Muscle layer of colon (tissue), 2 donors: ENCODE measurements around the gene MAEA.

Experiments
- H3K27ac ChIP-seq: one replicate; pipeline ENCODE4 v1.7.0; 2013; ENCODE audit warnings: low read depth, mild to moderate bottlenecking, low read length, moderate library complexity
- H3K27me3 ChIP-seq, 2 donors: one replicate each; pipeline ENCODE4 v1.7.0; 2013; ENCODE audit warnings: low read length in 2 of 2, mild to moderate bottlenecking in 2 of 2; ENCODE audit not compliant: insufficient read depth in 2 of 2, control insufficient read depth in 1 of 2
- H3K36me3 ChIP-seq: one replicate; pipeline ENCODE4 v1.7.0; 2013; ENCODE audit warnings: mild to moderate bottlenecking, low read length; ENCODE audit not compliant: insufficient read depth
- H3K4me1 ChIP-seq: one replicate; pipeline ENCODE4 v1.7.0; 2013; ENCODE audit warnings: mild to moderate bottlenecking, low read length; ENCODE audit not compliant: insufficient read depth
- H3K4me3 ChIP-seq, 2 donors: one replicate each; pipeline ENCODE4 v1.7.0; 2013; ENCODE audit warnings: low read length in 2 of 2, low read depth in 1 of 2, mild to moderate bottlenecking in 1 of 2, moderate library complexity in 1 of 2
- H3K9ac ChIP-seq: one replicate; pipeline ENCODE4 v1.7.0; 2013; ENCODE audit warnings: low read length
- H3K9me3 ChIP-seq: one replicate; pipeline ENCODE4 v1.7.0; 2013; ENCODE audit warnings: mild to moderate bottlenecking, low read length
- donor health status: abdominal sarcoma.
- donor health status: Adenocarcinoma of cecum.

Gene MAEA

GRCh38 chr4:1347410-1347864, 57.7 kb downstream of the MAEA start:
- Histone ChIP-seq H3K9ac (peak overlapping the region; percentile 98), H3K9me3 (no peaks in the 10 kb centered on the region), H3K27ac (peak overlapping the region; percentile 97), H3K4me1 (peaks cover 22% of the 10 kb centered on the region), H3K4me3 (peak overlapping the region; percentile 57 to 84), H3K27me3 (no peaks in the 10 kb centered on the region), H3K36me3 (peaks cover 14% of the 10 kb centered on the region)

GRCh38 chr4:1348014-1348513, 58.4 kb downstream of the MAEA start:
- peak overlapping the region; percentile 97 for H3K27ac ChIP-seq
- H3K27me3 ChIP-seq: no peaks in the 10 kb centered on the region
- H3K9ac ChIP-seq: peak overlapping the region; percentile 98
- peak overlapping the region; percentile 57 to 84 for H3K4me3 ChIP-seq
- no peaks in the 10 kb centered on the region for H3K9me3 ChIP-seq
- peaks cover 22% of the 10 kb centered on the region for H3K4me1 ChIP-seq
- H3K36me3 ChIP-seq: peaks cover 19% of the 10 kb centered on the region

GRCh38 chr4:1348746-1349145, 59.1 kb downstream of the MAEA start:
- Histone ChIP-seq H3K36me3 (peaks cover 20% of the 10 kb centered on the region), H3K4me1 (peaks cover 22% of the 10 kb centered on the region), H3K4me3 (no peak overlapping the region), H3K27ac (peak overlapping the region; percentile 97), H3K27me3 (no peaks in the 10 kb centered on the region), H3K9ac (no peak overlapping the region), H3K9me3 (no peaks in the 10 kb centered on the region)

GRCh38 chr4:1349359-1350168, 59.9 kb downstream of the MAEA start:
- Histone ChIP-seq H3K9me3 (no peaks in the 10 kb centered on the region), H3K36me3 (peaks cover 22% of the 10 kb centered on the region), H3K4me1 (peaks cover 22% of the 10 kb centered on the region), H3K27me3 (no peaks in the 10 kb centered on the region), H3K27ac (no peak overlapping the region), H3K4me3 (no peak overlapping the region), H3K9ac (no peak overlapping the region)

DNA sequence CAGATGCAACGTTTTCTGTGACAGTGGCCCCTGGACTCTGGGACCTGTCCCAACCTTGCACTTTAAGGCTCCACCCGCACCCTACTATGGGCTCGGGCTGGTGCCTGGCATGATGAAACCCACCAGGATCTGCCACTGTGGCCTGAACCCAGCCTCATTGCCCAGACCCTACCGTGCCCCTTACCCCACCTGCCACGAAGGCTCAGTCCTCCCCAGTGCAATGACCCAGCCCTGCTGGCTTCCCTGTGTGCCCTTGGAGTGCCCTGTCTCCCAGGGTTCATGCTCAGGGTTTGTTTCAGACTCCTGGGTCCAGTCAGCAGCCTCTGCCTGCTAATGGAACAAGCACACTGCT, 60.5 kb downstream of the MAEA start:
- Histone ChIP-seq H3K9me3 (no peaks in the 10 kb centered on the region), H3K27me3 (no peaks in the 10 kb centered on the region), H3K27ac (no peak overlapping the region), H3K4me3 (no peak overlapping the region), H3K9ac (no peak overlapping the region), H3K36me3 (peaks cover 24% of the 10 kb centered on the region), H3K4me1 (peaks cover 17% of the 10 kb centered on the region)

- H3K27ac ChIP-seq: no peak overlapping the region
Measured at GRCh38 chr4:1351854-1352566, 62.3 kb downstream of the MAEA start.

GRCh38 chr4:1352567-1352900, 62.8 kb downstream of the MAEA start:
- H3K27ac ChIP-seq: no peak overlapping the region
- H3K4me3 ChIP-seq: no peak overlapping the region
- H3K9ac ChIP-seq: no peak overlapping the region
- peaks cover 29% of the 10 kb centered on the region for H3K36me3 ChIP-seq
- peaks cover 17% of the 10 kb centered on the region for H3K4me1 ChIP-seq
- H3K27me3 ChIP-seq: no peaks in the 10 kb centered on the region
- H3K9me3 ChIP-seq: no peaks in the 10 kb centered on the region

More at GRCh38 chr4:1351854-1352566, 62.3 kb downstream of the MAEA start:
- H3K9me3 ChIP-seq: no peaks in the 10 kb centered on the region
- no peak overlapping the region for H3K9ac ChIP-seq
- peaks cover 17% of the 10 kb centered on the region for H3K4me1 ChIP-seq
- peaks cover 29% of the 10 kb centered on the region for H3K36me3 ChIP-seq
- H3K4me3 ChIP-seq: no peak overlapping the region
- H3K27me3 ChIP-seq: no peaks in the 10 kb centered on the region

DNA sequence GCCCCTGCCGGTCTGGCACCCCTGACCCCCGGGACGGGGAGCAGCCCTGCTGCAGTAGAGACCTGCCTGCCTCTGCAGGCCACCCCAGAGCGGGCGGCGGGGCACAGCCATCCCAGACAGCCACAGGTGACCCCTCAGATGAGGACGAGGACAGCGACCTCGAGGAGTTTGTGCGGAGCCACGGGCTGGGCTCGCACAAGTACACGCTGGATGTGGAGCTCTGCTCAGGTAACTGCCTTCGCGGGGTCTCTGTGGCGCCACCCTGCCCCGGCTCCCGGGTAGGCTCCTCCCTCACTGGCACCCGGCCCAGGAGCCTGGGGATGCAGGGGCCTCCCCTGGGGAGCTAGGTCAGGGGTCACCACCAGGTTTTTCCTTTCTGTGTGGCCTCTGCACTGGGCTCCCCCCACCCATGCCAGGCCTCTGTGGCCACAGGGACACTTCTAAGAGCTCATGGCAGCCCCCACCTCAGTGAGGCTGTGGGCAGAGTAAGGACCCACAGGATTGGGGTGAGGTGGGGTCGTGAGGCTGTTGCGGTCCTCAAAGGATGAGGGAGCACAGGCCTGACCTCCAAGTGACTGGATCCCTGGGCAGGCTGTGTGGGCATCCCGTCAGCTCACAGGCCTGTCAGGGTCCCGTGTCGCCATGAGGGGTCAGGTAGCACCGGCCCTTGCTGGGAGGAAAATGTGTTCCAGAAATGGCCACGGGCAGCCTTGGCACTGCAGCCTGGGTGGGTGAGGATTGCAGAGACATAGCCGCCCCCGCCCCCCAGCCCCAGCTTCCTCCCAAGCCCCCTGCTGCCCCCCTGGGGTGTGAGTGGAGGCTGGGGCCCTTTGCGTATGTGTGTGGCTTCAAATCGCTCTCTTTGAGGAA, 63.7 kb downstream of the MAEA start:
- no peaks in the 10 kb centered on the region for H3K27me3 ChIP-seq
- no peak overlapping the region for H3K9ac ChIP-seq
- peaks cover 8% of the 10 kb centered on the region for H3K4me1 ChIP-seq
- no peaks in the 10 kb centered on the region for H3K9me3 ChIP-seq
- no peak overlapping the region for H3K4me3 ChIP-seq
- H3K36me3 ChIP-seq: peaks cover 29% of the 10 kb centered on the region
- no peak overlapping the region for H3K27ac ChIP-seq

- H3K27ac ChIP-seq: no peak overlapping the region
- no peak overlapping the region for H3K4me3 ChIP-seq
- H3K27me3 ChIP-seq: no peaks in the 10 kb centered on the region
- H3K9ac ChIP-seq: no peak overlapping the region
- H3K36me3 ChIP-seq: peaks cover 26% of the 10 kb centered on the region
- no peaks in the 10 kb centered on the region for H3K9me3 ChIP-seq
- H3K4me1 ChIP-seq: peaks cover 4% of the 10 kb centered on the region
Measured at GRCh38 chr4:1354136-1354982, 64.7 kb downstream of the MAEA start.

- Histone ChIP-seq H3K27me3 (no peaks in the 10 kb centered on the region), H3K27ac (no peak overlapping the region), H3K4me1 (peaks cover 4% of the 10 kb centered on the region), H3K9ac (no peak overlapping the region), H3K36me3 (peaks cover 21% of the 10 kb centered on the region), H3K4me3 (no peak overlapping the region), H3K9me3 (no peaks in the 10 kb centered on the region)
Measured at GRCh38 chr4:1354983-1355275, 65.2 kb downstream of the MAEA start.
